PC-9 (cell line): ENCODE data around the gene TCF3.

Experiments
- EZH2 ChIP-seq: fragments of 200-600 bp; sonication (generic); IDR thresholded peaks from 2 replicates; pipeline ENCODE4 v1.8.0; 2017; ENCODE audit warnings: antibody characterized with exemption, low read depth
- TF ChIP-seq, protein P1 (sequence below): fragments of 200-600 bp; sonication (generic); conservative IDR thresholded peaks from 2 replicates; pipeline ENCODE4 v1.6.1; 2017; ENCODE audit warnings: mixed run types, antibody characterized with exemption, mild to moderate bottlenecking, moderate library complexity

DNA sequence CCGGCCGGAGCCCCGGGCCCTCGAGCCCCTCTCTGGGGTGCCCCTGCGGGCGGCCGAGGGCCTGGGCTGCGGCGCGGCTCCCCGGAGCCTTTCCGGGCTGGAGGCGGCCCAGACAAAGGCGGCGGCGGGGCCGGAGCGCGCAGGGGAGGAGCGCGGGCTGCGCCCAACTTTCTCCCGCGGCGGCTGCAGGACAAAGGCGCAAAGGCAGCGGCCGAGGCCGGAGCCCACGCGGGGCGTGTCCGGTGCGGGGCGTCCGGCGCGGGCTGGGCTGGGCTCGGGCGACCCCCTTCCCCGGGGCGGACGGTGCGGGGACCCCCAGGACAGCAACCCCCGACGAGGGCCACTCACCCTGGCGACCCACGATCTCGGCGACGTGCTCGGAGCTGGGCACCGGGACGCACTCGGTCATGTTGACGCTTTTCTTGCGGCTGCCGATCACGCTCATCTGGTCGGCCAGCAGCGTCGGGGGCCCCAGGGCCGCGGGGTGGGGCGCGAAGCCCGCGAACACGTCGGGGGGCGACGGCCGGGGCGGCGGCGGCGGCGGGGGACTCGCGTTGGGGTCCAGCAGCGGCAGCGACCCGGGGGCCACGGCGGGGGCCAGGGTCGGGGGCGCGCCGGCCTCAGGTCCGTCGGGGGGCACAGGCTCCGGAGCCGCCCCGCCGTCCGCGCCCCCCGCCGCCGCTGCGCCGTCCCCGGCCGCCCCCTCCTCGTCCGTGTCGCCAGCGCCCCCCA is 85.1 kb downstream of the TCF3 start:
- TF ChIP-seq, protein P1, sequence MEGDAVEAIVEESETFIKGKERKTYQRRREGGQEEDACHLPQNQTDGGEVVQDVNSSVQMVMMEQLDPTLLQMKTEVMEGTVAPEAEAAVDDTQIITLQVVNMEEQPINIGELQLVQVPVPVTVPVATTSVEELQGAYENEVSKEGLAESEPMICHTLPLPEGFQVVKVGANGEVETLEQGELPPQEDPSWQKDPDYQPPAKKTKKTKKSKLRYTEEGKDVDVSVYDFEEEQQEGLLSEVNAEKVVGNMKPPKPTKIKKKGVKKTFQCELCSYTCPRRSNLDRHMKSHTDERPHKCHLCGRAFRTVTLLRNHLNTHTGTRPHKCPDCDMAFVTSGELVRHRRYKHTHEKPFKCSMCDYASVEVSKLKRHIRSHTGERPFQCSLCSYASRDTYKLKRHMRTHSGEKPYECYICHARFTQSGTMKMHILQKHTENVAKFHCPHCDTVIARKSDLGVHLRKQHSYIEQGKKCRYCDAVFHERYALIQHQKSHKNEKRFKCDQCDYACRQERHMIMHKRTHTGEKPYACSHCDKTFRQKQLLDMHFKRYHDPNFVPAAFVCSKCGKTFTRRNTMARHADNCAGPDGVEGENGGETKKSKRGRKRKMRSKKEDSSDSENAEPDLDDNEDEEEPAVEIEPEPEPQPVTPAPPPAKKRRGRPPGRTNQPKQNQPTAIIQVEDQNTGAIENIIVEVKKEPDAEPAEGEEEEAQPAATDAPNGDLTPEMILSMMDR, result no peak
- no peak for TF ChIP-seq EZH2
